ENCODE data around the gene SGMS1.

Gene SGMS1

DNA sequence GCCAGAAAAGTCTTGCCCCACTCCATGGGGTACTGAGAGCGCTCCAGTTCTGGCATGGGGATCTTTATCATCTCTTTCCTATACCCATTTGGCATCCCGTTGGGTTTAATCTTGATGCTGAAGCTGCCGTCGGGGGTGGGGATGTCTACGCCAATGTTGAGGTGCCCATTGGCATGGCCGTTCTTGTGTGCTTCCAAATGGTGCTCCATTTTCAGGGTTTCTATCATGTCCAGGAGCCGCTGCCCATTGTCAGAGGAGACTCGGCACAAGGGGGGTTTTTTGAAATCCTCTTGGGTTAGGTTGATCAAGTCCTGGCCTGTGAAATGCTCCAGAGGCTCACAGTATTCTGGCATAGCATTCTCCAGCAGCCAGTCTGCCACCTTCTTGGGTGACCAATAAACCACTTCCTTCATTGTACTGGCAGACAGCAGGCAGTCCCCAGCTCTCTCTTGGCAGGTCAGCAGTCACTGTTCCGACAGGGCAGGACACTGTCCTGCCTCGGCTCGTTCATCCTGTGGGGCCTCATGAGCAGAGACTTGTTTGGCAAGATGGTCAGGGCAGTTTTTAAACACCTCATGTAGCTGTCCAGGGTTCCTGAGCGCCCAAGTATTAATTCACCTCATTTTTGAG, 279.9 kb downstream of the SGMS1 start:
- no peak overlapping the region for H3K4me3 ChIP-seq (ENCODE audit: control insufficient read depth, low read depth, low read length)
- TF ChIP-seq, protein P1, sequence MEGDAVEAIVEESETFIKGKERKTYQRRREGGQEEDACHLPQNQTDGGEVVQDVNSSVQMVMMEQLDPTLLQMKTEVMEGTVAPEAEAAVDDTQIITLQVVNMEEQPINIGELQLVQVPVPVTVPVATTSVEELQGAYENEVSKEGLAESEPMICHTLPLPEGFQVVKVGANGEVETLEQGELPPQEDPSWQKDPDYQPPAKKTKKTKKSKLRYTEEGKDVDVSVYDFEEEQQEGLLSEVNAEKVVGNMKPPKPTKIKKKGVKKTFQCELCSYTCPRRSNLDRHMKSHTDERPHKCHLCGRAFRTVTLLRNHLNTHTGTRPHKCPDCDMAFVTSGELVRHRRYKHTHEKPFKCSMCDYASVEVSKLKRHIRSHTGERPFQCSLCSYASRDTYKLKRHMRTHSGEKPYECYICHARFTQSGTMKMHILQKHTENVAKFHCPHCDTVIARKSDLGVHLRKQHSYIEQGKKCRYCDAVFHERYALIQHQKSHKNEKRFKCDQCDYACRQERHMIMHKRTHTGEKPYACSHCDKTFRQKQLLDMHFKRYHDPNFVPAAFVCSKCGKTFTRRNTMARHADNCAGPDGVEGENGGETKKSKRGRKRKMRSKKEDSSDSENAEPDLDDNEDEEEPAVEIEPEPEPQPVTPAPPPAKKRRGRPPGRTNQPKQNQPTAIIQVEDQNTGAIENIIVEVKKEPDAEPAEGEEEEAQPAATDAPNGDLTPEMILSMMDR (IDR thresholded peaks at IDR 0.05; ENCODE audit: control insufficient read depth, insufficient read depth, low read depth, low read length, missing control alignments) = no peak
- DNase-seq (ENCODE audit: low read depth) = no peak

DNA sequence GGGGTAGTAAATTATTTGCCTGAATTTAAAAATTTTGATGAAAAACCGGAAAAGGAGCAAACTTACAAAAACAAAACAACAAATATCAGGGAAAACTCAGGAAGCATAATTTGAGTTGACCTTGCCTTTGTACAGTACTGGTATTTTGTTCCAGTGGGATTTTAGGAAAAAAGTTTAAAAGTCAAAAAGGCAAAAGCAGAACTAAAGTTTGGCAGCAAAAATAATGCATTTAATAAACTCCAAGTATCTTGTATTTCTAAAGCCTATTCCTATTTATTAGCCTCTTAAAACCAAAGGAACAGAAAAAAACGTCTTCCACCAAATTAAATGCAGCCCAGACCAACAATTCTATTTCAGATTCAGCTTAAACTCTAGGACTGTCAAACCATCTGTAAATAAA, 281.8 kb downstream of the SGMS1 start:
- H3K4me3 ChIP-seq (ENCODE audit: control insufficient read depth, low read depth, low read length) = no peak overlapping the region
- TF ChIP-seq, protein P1 (IDR thresholded peaks at IDR 0.05; ENCODE audit: control insufficient read depth, insufficient read depth, low read depth, low read length, missing control alignments) = no peak
- no peak for DNase-seq (ENCODE audit: low read depth)

GRCh38 chr10:50336140-50336539, 287.6 kb downstream of the SGMS1 start:
- TF ChIP-seq, protein P1 (IDR thresholded peaks at IDR 0.05; ENCODE audit: control insufficient read depth, insufficient read depth, low read depth, low read length, missing control alignments) = no peak
- H3K4me3 ChIP-seq (ENCODE audit: control insufficient read depth, low read depth, low read length) = no peak overlapping the region
- no peak for DNase-seq (ENCODE audit: low read depth)

GRCh38 chr10:50335397-50335796, 288.4 kb downstream of the SGMS1 start:
- TF ChIP-seq, protein P1 (IDR thresholded peaks at IDR 0.05; ENCODE audit: control insufficient read depth, insufficient read depth, low read depth, low read length, missing control alignments) = no peak
- no peak for DNase-seq (ENCODE audit: low read depth)
- H3K4me3 ChIP-seq (ENCODE audit: control insufficient read depth, low read depth, low read length) = no peak overlapping the region

DNA sequence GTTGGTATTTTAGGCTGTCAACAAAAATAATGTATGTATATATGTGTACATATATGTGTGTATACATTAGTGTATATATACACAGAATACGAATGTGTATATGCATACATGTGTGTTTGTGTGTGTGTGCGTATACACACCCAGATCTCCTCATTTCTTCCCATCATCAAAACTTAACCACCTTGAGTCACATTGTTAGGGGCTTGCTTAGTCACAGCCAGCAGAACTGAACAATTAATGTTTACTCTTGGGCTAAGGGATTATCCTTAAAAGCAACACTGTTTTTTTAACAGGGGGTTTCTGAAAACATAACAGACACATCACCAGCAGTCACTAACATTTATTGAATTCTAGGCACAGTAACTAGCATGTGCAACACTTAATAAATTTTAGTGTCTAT, 289.5 kb downstream of the SGMS1 start:
- TF ChIP-seq, protein P1 (IDR thresholded peaks at IDR 0.05; ENCODE audit: control insufficient read depth, insufficient read depth, low read depth, low read length, missing control alignments) = no peak
- no peak overlapping the region for H3K4me3 ChIP-seq (ENCODE audit: control insufficient read depth, low read depth, low read length)
- no peak for DNase-seq (ENCODE audit: low read depth)

- DNase-seq (ENCODE audit: low read depth) = no peak
- no peak overlapping the region for H3K4me3 ChIP-seq (ENCODE audit: control insufficient read depth, low read depth, low read length)
- TF ChIP-seq, protein P1 (IDR thresholded peaks at IDR 0.05; ENCODE audit: control insufficient read depth, insufficient read depth, low read depth, low read length, missing control alignments) = no peak
Observed at GRCh38 chr10:50333872-50334271, 289.9 kb downstream of the SGMS1 start.

All from AG09309 (cell line).